Right lobe of liver (tissue), 6 donors: ENCODE data around the gene PTPRM. TPM values are rescaled to one million over a fixed set of nuclear protein-coding genes. Genes with fewer than 3 reads are reported as not detected.
"Not testable (repeated sequence)": the region's sequence is repeated elsewhere in the genome, so short reads cannot be mapped to it uniquely, and the experiment has no call there.

Experiments
- ATAC-seq, 4 donors: fragments of 200-7000 bp; cut with Tn5 transposase; one replicate each; pipeline ENCODE4 v1.9.1; 2020; ENCODE audit warnings: mild to moderate bottlenecking in 4 of 4, moderate library complexity in 4 of 4
- DNase-seq, 3 donors: peaks; one replicate each; pipeline ENCODE4 v3.0.0-alpha.2; 2020
- H3K27ac ChIP-seq, 3 donors: fragments of 200-600 bp; one replicate each; pipeline ENCODE4 v1.8.0; 2022
- H3K27me3 ChIP-seq, 2 donors: fragments of 200-600 bp; one replicate each; pipeline ENCODE4 v1.8.0; 2022
- H3K36me3 ChIP-seq, 4 donors: fragments of 200-600 bp; sonication (generic) in 1 of 4; one replicate each; pipeline versions ENCODE4 v1.5.1 to v1.8.0; 2017 to 2022; ENCODE audit warnings: control low read depth in 1 of 4
- H3K4me1 ChIP-seq, 4 donors: fragments of 200-600 bp; sonication (generic) in 1 of 4; one replicate each; pipeline versions ENCODE4 v1.5.1 to v1.8.0; 2017 to 2022; ENCODE audit warnings: control low read depth in 1 of 4
- H3K4me3 ChIP-seq, 3 donors: fragments of 200-600 bp; one replicate each; pipeline ENCODE4 v1.8.0; 2022
- H3K9me3 ChIP-seq, 4 donors: fragments of 200-600 bp; sonication (generic) in 1 of 4; one replicate each; pipeline versions ENCODE4 v1.5.1 to v1.8.0; 2017 to 2022; ENCODE audit warnings: control low read depth in 1 of 4
- CTCF ChIP-seq, 4 donors: fragments of 200-600 bp in 3 of 4; fragments of 450-650 bp in 1 of 4; IDR thresholded peaks; one replicate each; pipeline versions ENCODE4 v1.5.1 to v1.8.0; 2016 to 2022; ENCODE audit warnings: antibody characterized with exemption in 4 of 4, mild to moderate bottlenecking in 2 of 4
- POLR2A ChIP-seq: fragments of 450-650 bp; IDR thresholded peaks from one replicate; pipeline ENCODE4 v1.6.1; 2017; ENCODE audit warnings: antibody characterized with exemption, mild to moderate bottlenecking
- WGBS: methylation state at CpG from one replicate; pipeline ENCODE4 v1.1.6; 2018; ENCODE audit warnings: low coverage, low lambda C conversion rate; ENCODE audit not compliant: insufficient coverage; ENCODE audit errors: missing lambda C conversion rate; 5-methylcytosine and 5-hydroxymethylcytosine counted together
- intact Hi-C, 2 donors: fragments of 100-400 bp; cut with DNase I; formaldehyde crosslinking; loops; one replicate each; pipeline versions ENCODE4 v1.11.2 to v1.14.1; 2022
- total RNA-seq, 6 experiments: library from RNA; depleted of rRNA in 2 of 6; stranded (reverse); fragments of >200 nt in 2 of 6; fragmentation: NEBNext Ultra II Directional in 3 of 6; extraction: Animal tissue kit (Norgen Biotek cat#: 25700) in 3 of 6; gene quantifications; one replicate each; pipeline versions ENCODE4 v1.1.0 to v1.2.4, GENCODE V29; 2016 to 2023
- donor health status: DM: no; HTN: yes; CAD: no.
- donor health status: DM: no; HTN: no; CAD: no.
- donor health status: DM: no; HTN: no; CAD: no.
- donor health status: DM: no; HTN: yes; CAD: no.
- donor health status: DM: no; HTN: yes; CAD: no.

Gene PTPRM
- total RNA-seq, 6 experiments from 2014 or later, result 15.1 to 45.7 (median 26.5) TPM

DNA sequence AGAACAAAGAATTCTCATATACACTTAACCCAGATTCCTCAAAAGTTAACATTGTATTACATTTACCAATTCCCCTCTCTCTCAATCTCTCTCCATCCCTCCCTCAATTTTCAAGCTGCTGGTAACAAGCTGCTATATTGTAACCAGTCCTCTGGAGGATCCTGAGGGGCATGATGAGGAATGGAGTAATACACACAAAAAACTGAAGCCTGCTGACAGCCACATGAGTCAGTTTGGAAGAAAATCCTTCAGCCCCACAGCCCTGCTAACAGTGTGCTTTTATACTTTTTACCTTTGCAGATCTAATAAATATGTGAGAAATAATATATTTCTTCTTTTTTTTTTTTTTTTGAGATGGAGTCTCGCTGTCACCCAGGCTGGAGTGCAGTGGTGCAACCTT, 876.4 kb downstream of the PTPRM start:
- DNase-seq (no peak), ATAC-seq (no peak)
- WGBS, result 80% methylated on average over 1 of the region's 1 CpG
- no peaks in the 10 kb centered on the region for H3K27me3 ChIP-seq
- no peaks in the 10 kb centered on the region for H3K36me3 ChIP-seq
- H3K9me3 ChIP-seq, result no peaks in the 10 kb centered on the region
- H3K4me3 ChIP-seq, result no peak overlapping the region
- H3K4me1 ChIP-seq, result no peaks in the 10 kb centered on the region
- intact Hi-C loops, result no loop called here
- no peak overlapping the region for H3K27ac ChIP-seq
- no peak for TF ChIP-seq POLR2A
- TF ChIP-seq CTCF (IDR thresholded peaks at IDR 0.05), result no peak

DNA sequence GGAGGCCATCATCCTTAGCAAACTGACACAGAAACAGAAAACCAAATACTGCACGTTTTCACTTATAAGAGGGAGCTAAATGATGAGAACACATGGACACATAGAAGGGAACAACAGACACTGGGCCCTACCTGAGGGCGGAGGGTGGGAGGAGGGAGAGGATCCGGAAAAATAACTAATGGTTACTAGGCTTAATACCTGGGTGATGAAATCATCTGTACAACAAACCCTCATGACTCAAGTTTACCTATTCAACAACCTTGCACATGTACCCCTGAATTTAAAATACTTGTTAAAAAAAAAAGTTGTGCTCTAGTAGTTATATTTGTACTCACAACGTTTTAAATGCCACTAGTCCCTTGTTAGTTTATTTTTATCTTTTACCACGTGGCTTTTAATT, 879.8 kb downstream of the PTPRM start:
- H3K4me3 ChIP-seq, H3K36me3 ChIP-seq, ATAC-seq, intact Hi-C loops, H3K27ac ChIP-seq, H3K4me1 ChIP-seq, H3K27me3 ChIP-seq, H3K9me3 ChIP-seq, DNase-seq: not testable (repeated sequence)
- 53% methylated on average over 5 of the region's 5 CpGs for WGBS

- H3K9me3 ChIP-seq, result no peaks in the 10 kb centered on the region
- 41% methylated on average over 4 of the region's 7 CpGs for WGBS
- H3K36me3 ChIP-seq, result no peaks in the 10 kb centered on the region
- TF ChIP-seq POLR2A (no peak), CTCF (IDR thresholded peaks at IDR 0.05) (no peak)
- H3K27ac ChIP-seq, result no peak overlapping the region
- no peaks in the 10 kb centered on the region for H3K4me1 ChIP-seq
- no peaks in the 10 kb centered on the region for H3K27me3 ChIP-seq
- no peak for ATAC-seq
- no peak overlapping the region for H3K4me3 ChIP-seq
- no peak for DNase-seq
- intact Hi-C loops, result no loop called here
Measured at GRCh38 chr18:8448130-8448529, 881.0 kb downstream of the PTPRM start.

GRCh38 chr18:8450013-8450412, 882.9 kb downstream of the PTPRM start:
- 53% methylated on average over 5 of the region's 5 CpGs for WGBS
- TF ChIP-seq CTCF (IDR thresholded peaks at IDR 0.05) (peak in 3 of 4 donors; percentile 17 to 33 (median 29)), POLR2A (no peak)
- ATAC-seq, result peak; percentile 58 to 77 (median 61)

GRCh38 chr18:8450898-8451665, 884.0 kb downstream of the PTPRM start:
- ATAC-seq (peak in 3 of 4 donors; percentile 24 to 58 (median 37)), DNase-seq (no peak)
- 69% methylated on average over 10 of the region's 13 CpGs for WGBS
- H3K4me1 ChIP-seq, result no peaks in the 10 kb centered on the region
- intact Hi-C loops, result no loop called here
- no peaks in the 10 kb centered on the region for H3K36me3 ChIP-seq
- TF ChIP-seq CTCF (IDR thresholded peaks at IDR 0.05) (no peak), POLR2A (no peak)
- H3K27me3 ChIP-seq, result no peaks in the 10 kb centered on the region
- no peak overlapping the region for H3K4me3 ChIP-seq
- no peaks in the 10 kb centered on the region for H3K9me3 ChIP-seq
- no peak overlapping the region for H3K27ac ChIP-seq

More at GRCh38 chr18:8450013-8450412, 882.9 kb downstream of the PTPRM start:
- DNase-seq, result no peak
- Histone ChIP-seq H3K9me3 (no peaks in the 10 kb centered on the region), H3K36me3 (no peaks in the 10 kb centered on the region), H3K27ac (no peak overlapping the region), H3K4me1 (no peaks in the 10 kb centered on the region), H3K27me3 (no peaks in the 10 kb centered on the region), H3K4me3 (no peak overlapping the region)
- intact Hi-C loops, result no loop called here
